Activated CD8-positive, alpha-beta T cell treated with anti-CD3 and anti-CD28 coated beads for 36 hours (primary cell): Measurements from ENCODE around the gene ABI1. TPM values are rescaled to one million over a fixed set of nuclear protein-coding genes. Genes with fewer than 3 reads are reported as not detected.
A peak's percentile ranks its signal among the peaks of the same experiment; 100 is the strongest.

ENCODE experiments used
- ATAC-seq: fragments of 200-7000 bp; cut with Tn5 transposase; one replicate; pipeline ENCODE4 v1.10.0; 2021; ENCODE audit warnings: mild to moderate bottlenecking, moderate library complexity
- CTCF ChIA-PET: fragments of 350-600 bp; sonication (Branson Sonifier 250); formaldehyde crosslinking; loops from one replicate; lab custom pipeline; 2021; ENCODE audit warnings: antibody characterized with exemption; lab: Charles Lee
- POLR2A ChIA-PET: fragments of 350-600 bp; sonication (Branson Sonifier 250); formaldehyde crosslinking; loops from one replicate; lab custom pipeline; 2021; ENCODE audit warnings: antibody characterized with exemption; lab: Charles Lee
- DNase-seq: peaks from one replicate; pipeline ENCODE4 v3.0.0-alpha.2; 2020
- H3K27ac Mint-ChIP-seq: one replicate; pipeline ENCODE4 v1.8.0; 2021; ENCODE audit warnings: mild to moderate bottlenecking, mixed read lengths
- H3K27me3 Mint-ChIP-seq: one replicate; pipeline ENCODE4 v1.8.0; 2021; ENCODE audit warnings: mixed read lengths
- H3K36me3 Mint-ChIP-seq: one replicate; pipeline ENCODE4 v1.8.0; 2021; ENCODE audit warnings: low read depth, mixed read lengths
- H3K4me1 Mint-ChIP-seq: one replicate; pipeline ENCODE4 v1.8.0; 2021; ENCODE audit warnings: low read depth, mixed read lengths
- H3K4me3 Mint-ChIP-seq: one replicate; pipeline ENCODE4 v1.8.0; 2021; ENCODE audit warnings: mild to moderate bottlenecking, moderate library complexity, mixed read lengths
- H3K9me3 Mint-ChIP-seq: one replicate; pipeline ENCODE4 v1.8.0; 2021; ENCODE audit warnings: mixed read lengths
- CTCF ChIP-seq: fragments of 200-600 bp; IDR thresholded peaks from one replicate; pipeline ENCODE4 v1.8.0; 2022; ENCODE audit warnings: antibody characterized with exemption, mild to moderate bottlenecking
- intact Hi-C: fragments of 100-400 bp; cut with micrococcal nuclease; formaldehyde crosslinking; loops from one replicate; pipeline ENCODE4 v1.10.0; 2022
- total RNA-seq, 2 experiments: library from RNA; stranded (reverse); gene quantifications; one replicate each; pipeline ENCODE4 v1.2.3, GENCODE V29; 2021

Gene ABI1
- total RNA-seq, 2 experiments from 2014 or later = 32.4 to 37.2 TPM

- no peak for TF ChIP-seq CTCF
- ChIA-PET CTCF (interaction anchor here (1.3 kb wide), 1 partner anchor 132 kb away, joined by 5 read pairs; the partner anchor contains the start of gene ABI1), POLR2A (no interaction called here)
- ATAC-seq (no peak), DNase-seq (no peak)
- intact Hi-C loops = no loop called here
- Mint-ChIP-seq H3K4me3 (no peak overlapping the region), H3K27ac (no peak overlapping the region), H3K9me3 (no peaks in the 10 kb centered on the region), H3K4me1 (no peaks in the 10 kb centered on the region), H3K27me3 (no peaks in the 10 kb centered on the region), H3K36me3 (peaks cover 32% of the 10 kb centered on the region)
Observed at GRCh38 chr10:26729395-26729794, 131.4 kb downstream of the ABI1 start.

GRCh38 chr10:26728957-26729356, 131.8 kb downstream of the ABI1 start:
- no peak for DNase-seq
- Mint-ChIP-seq H3K4me1 (no peaks in the 10 kb centered on the region), H3K27ac (no peak overlapping the region), H3K4me3 (no peak overlapping the region), H3K9me3 (no peaks in the 10 kb centered on the region), H3K36me3 (peaks cover 34% of the 10 kb centered on the region), H3K27me3 (no peaks in the 10 kb centered on the region)
- ATAC-seq = no peak
- ChIA-PET CTCF (interaction anchor here (0.7 to 1.4 kb wide), 3 partner anchors 132 to 641 kb away, joined by 3 to 5 read pairs (median 3); partner anchors contain the start of gene ABI1), POLR2A (no interaction called here)
- no peak for TF ChIP-seq CTCF
- intact Hi-C loops = no loop called here

GRCh38 chr10:26727005-26727404, 133.8 kb downstream of the ABI1 start:
- no peak for DNase-seq
- intact Hi-C loops = loop anchor here (2.0 kb wide), 1 partner anchor 156 kb away; no protein-coding TSS in a partner anchor
- Mint-ChIP-seq H3K27me3 (no peaks in the 10 kb centered on the region), H3K4me3 (no peak overlapping the region), H3K4me1 (no peaks in the 10 kb centered on the region), H3K27ac (no peak overlapping the region), H3K9me3 (no peaks in the 10 kb centered on the region), H3K36me3 (peaks cover 35% of the 10 kb centered on the region)
- CTCF ChIA-PET = interaction anchor here (0.7 to 3.5 kb wide), 29 partner anchors 9 to 392 kb away, joined by 3 to 72 read pairs (median 6); partner anchors contain the start of gene ABI1
- ATAC-seq = no peak
- POLR2A ChIA-PET = interaction anchor here (0.7 to 1.6 kb wide), 3 partner anchors 11 to 304 kb away, joined by 3 to 4 read pairs (median 3); no protein-coding TSS in a partner anchor
- TF ChIP-seq CTCF = no peak

- intact Hi-C loops = loop anchor here (2.0 kb wide), 1 partner anchor 157 kb away; no protein-coding TSS in a partner anchor
- TF ChIP-seq CTCF = peak; percentile 98
- ChIA-PET CTCF (interaction anchor here (0.7 to 3.5 kb wide), 55 partner anchors 10 to 420 kb away, joined by 3 to 72 read pairs (median 4); partner anchors contain the start of genes ABI1 and PDSS1), POLR2A (interaction anchor here (1.2 to 1.6 kb wide), 2 partner anchors 10 to 155 kb away, joined by 3 read pairs; no protein-coding TSS in a partner anchor)
- no peaks in the 10 kb centered on the region for H3K9me3 Mint-ChIP-seq
- H3K27ac Mint-ChIP-seq = no peak overlapping the region
- ATAC-seq = peak; percentile 43
- H3K36me3 Mint-ChIP-seq = peaks cover 34% of the 10 kb centered on the region
- DNase-seq = peak; percentile 39
- no peak overlapping the region for H3K4me3 Mint-ChIP-seq
- H3K4me1 Mint-ChIP-seq = peaks cover 8% of the 10 kb centered on the region
- no peaks in the 10 kb centered on the region for H3K27me3 Mint-ChIP-seq
Observed at GRCh38 chr10:26725837-26726727, 134.7 kb downstream of the ABI1 start.
